Measurements from ENCODE around the gene PCIF1. TPM values are rescaled to one million over a fixed set of nuclear protein-coding genes. Genes with fewer than 3 reads are reported as not detected.

The PCIF1 gene
- 43.7 to 45.2 TPM (median 44.4 TPM) in 3 replicates for total RNA-seq

- peaks cover 17% of the 10 kb centered on the region for H3K4me1 Mint-ChIP-seq
- no peaks in the 10 kb centered on the region for H3K27me3 Mint-ChIP-seq (ENCODE audit: low read depth)
- DNase-seq (ENCODE audit: low spot score in 2 of 2, unreplicated experiment in 2 of 2) = peak; percentile 97 to 99
- no peak for TF ChIP-seq CTCF (IDR thresholded peaks at IDR 0.05; ENCODE audit: unreplicated experiment)
- peak within 1 kb of the TSS; percentile 97 for H3K4me3 Mint-ChIP-seq
- no peaks in the 10 kb centered on the region for H3K9me3 Mint-ChIP-seq
- peak within 1 kb of the TSS; percentile 99 for H3K27ac Mint-ChIP-seq
- H3K36me3 Mint-ChIP-seq = peaks cover 18% of the 10 kb centered on the region
These were observed at the start of gene PCIF1 for GRCh38 chr20:45934586-45935415. Gene PCIF1 (plus strand): TSS chr20:45934683. CDS start chr20:45939000, 4,317 bp downstream.

- no peaks in the 10 kb centered on the region for H3K27me3 Mint-ChIP-seq (ENCODE audit: low read depth)
- TF ChIP-seq CTCF (IDR thresholded peaks at IDR 0.05; ENCODE audit: unreplicated experiment) = no peak
- no peak overlapping the region for H3K27ac Mint-ChIP-seq
- H3K4me3 Mint-ChIP-seq = no peak overlapping the region
- no peaks in the 10 kb centered on the region for H3K9me3 Mint-ChIP-seq
- H3K4me1 Mint-ChIP-seq = peaks cover 13% of the 10 kb centered on the region
- DNase-seq (ENCODE audit: low spot score in 2 of 2, unreplicated experiment in 2 of 2) = no peak
- H3K36me3 Mint-ChIP-seq = peaks cover 12% of the 10 kb centered on the region
These were observed 47.7 kb upstream of the PCIF1 start for GRCh38 chr20:45886590-45887345.

GRCh38 chr20:45887346-45887715 is 47.2 kb upstream of the PCIF1 start, which contains the start of gene SPATA25:
Gene SPATA25 (minus strand): TSS chr20:45887622. CDS start chr20:45887590, 32 bp downstream.
- H3K4me3 Mint-ChIP-seq = no peak within 1 kb of the TSS
- peaks cover 13% of the 10 kb centered on the region for H3K4me1 Mint-ChIP-seq
- no peak within 1 kb of the TSS for H3K27ac Mint-ChIP-seq
- H3K9me3 Mint-ChIP-seq = no peaks in the 10 kb centered on the region
- DNase-seq (ENCODE audit: low spot score in 2 of 2, unreplicated experiment in 2 of 2) = no peak
- H3K27me3 Mint-ChIP-seq (ENCODE audit: low read depth) = no peaks in the 10 kb centered on the region
- H3K36me3 Mint-ChIP-seq = peaks cover 12% of the 10 kb centered on the region
- no peak for TF ChIP-seq CTCF (IDR thresholded peaks at IDR 0.05; ENCODE audit: unreplicated experiment)

- no peak overlapping the region for H3K4me3 Mint-ChIP-seq
- DNase-seq (ENCODE audit: low spot score in 2 of 2, unreplicated experiment in 2 of 2) = no peak
- no peak for TF ChIP-seq CTCF (IDR thresholded peaks at IDR 0.05; ENCODE audit: unreplicated experiment)
- peaks cover 14% of the 10 kb centered on the region for H3K4me1 Mint-ChIP-seq
- peaks cover 2% of the 10 kb centered on the region for H3K36me3 Mint-ChIP-seq
- H3K27me3 Mint-ChIP-seq (ENCODE audit: low read depth) = no peaks in the 10 kb centered on the region
- no peak overlapping the region for H3K27ac Mint-ChIP-seq
- no peaks in the 10 kb centered on the region for H3K9me3 Mint-ChIP-seq
These were observed 45.8 kb upstream of the PCIF1 start for GRCh38 chr20:45888681-45889080.

- no peaks in the 10 kb centered on the region for H3K9me3 Mint-ChIP-seq
- peak overlapping the region; percentile 92 for H3K4me3 Mint-ChIP-seq
- DNase-seq (ENCODE audit: low spot score in 2 of 2, unreplicated experiment in 2 of 2) = peak; percentile 70 to 83
- peak; percentile 51 for TF ChIP-seq CTCF (IDR thresholded peaks at IDR 0.05; ENCODE audit: unreplicated experiment)
- peaks cover 14% of the 10 kb centered on the region for H3K4me1 Mint-ChIP-seq
- H3K36me3 Mint-ChIP-seq = peaks cover 2% of the 10 kb centered on the region
- H3K27me3 Mint-ChIP-seq (ENCODE audit: low read depth) = no peaks in the 10 kb centered on the region
- H3K27ac Mint-ChIP-seq = peak overlapping the region; percentile 96
These were observed 44.2 kb upstream of the PCIF1 start for GRCh38 chr20:45890077-45890984.

Data from mesothelial cell of epicardium (in vitro differentiated cells).